Fibroblast of skin of left quadriceps (primary cell): ENCODE data around the gene PHF14.

ENCODE experiments used
- DNase-seq, 2 experiments: peaks; one replicate each; pipeline ENCODE4 v3.0.0-alpha.2; 2013; ENCODE audit warnings: low read depth in 2 of 2

PHF14 gene

DNA sequence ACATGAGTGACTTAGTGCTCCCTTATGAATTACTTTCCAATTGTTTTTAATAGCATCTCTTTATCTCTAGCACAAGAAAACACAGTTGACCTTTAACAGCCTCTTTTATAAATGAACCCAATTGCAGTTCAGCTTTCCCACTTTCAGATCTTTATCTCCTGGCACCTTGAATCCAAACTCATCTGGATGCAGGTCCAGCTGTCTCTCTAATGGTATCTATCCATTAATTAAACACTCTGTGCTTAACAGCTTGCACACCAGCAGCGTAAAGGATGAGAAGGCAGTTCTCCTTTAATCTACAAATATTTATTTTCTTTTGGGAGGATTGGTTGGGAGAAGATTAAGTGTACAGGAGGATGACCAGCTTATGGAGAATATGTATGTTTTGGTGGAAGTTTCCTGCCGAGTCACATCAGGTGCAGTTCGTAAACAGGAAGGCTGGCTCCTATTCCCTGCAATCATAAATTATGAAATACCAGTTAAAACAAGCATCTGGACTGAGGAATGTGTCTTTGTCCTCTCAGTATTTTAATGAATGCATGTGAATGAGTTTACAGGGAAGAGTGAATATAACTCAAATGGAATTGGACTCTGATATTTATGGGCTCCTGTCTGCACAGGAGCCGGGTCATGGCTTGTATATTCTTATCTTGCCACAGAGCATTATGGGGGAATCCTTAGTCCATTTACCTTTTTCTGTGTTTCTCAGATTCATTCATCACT lies 232.7 kb downstream of the PHF14 start:
- DNase-seq = no peak

DNA sequence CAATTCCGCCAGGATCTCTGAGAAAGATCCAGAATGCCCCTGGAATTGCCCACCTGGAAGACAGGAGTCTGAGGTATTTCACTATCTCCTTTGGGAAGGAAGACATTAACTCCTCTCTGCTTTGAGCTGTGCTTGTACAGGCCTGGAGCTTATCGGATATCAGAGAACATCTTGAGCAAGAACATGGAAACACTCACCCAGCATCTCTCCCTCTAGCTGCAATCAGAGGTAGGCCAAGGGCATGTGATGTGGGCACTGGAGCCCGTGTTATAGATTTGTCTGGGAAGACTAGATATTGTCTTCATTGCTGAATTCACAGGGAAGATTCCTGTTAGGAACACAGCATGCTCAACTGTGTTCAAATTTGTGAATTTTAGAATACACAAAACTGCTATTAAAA lies 233.9 kb downstream of the PHF14 start:
- no peak for DNase-seq

GRCh38 chr7:11208883-11209465 lies 235.3 kb downstream of the PHF14 start:
- no peak for DNase-seq

DNA sequence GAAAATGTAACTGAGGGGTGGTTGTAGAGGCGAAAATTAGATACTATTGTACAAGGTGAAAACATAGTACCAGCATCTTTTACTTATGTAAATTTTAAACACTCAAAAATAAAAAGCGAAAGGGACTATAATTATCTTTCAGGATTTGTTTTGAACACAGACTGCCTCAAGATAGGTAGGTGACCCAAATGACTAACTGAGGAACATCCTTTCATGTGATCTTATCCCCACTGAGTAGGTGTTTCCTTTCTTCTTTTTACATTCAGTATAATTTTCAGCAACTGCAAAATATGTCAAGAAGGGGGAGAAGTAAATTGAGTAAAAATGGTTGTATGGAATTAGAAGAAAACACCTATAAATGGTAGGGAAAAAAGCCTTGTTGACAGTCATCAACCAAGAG lies 236.7 kb downstream of the PHF14 start:
- DNase-seq = no peak

DNA sequence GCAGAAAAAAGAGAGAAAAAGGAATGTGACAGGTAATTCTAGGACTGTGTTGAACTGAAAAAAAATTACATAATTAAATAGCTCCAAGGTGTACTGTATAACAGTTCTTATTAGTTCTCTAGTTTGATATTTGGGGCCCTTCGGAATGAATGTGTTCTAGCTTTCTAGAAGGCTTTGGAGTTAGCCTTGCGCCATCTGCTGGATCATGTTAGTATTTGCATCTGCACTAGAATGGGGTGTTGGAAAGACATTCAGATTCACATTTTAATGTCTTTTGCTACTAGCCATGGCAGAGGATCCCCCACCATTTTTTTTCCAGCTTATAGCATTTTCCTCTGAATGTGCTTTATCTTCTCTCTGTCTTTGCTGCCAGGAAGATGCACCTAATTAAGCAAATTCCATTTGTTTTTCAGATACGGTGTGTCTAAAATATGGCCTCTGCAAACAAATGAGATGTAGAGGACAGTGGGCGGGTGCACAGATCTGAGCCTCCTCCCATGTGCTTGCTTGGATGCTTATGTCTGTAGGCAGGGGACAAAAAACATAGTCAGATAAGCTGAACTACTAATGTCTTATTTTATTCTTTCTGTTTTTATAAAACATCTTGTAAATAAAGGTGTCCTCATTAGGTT lies 238.5 kb downstream of the PHF14 start:
- peak; percentile 40 to 42 for DNase-seq

DNA sequence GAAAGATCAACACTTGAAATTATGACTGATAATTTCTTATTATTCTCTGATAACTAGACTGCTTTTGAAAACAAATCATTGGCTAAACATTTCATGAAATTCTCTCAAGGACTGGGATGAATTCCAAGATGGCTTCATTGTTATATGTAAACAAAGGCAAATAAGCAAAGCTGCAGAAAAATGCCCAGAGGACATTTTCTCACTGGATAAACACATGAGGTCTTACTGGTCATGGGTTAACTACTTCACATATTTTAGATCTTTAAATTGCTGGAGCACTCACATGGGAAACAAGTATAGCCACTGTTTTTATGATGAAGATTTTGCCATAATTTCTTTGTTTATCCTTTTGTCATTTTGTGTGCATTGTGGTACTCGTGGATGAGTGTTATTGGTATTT lies 239.1 kb downstream of the PHF14 start:
- no peak for DNase-seq

- no peak for DNase-seq
Observed at GRCh38 chr7:11213266-11213665, 239.6 kb downstream of the PHF14 start.

- no peak for DNase-seq
Observed at GRCh38 chr7:11216276-11216675, 242.6 kb downstream of the PHF14 start.

GRCh38 chr7:11217848-11218565 lies 244.3 kb downstream of the PHF14 start:
- no peak for DNase-seq
